Transverse colon (tissue), 4 donors: ENCODE results near the gene DDB1. TPM values are rescaled to one million over a fixed set of nuclear protein-coding genes. Genes with fewer than 3 reads are reported as not detected.

Experiments
- DNase-seq: peaks from one replicate; pipeline ENCODE4 v3.0.0-alpha.2; 2019
- H3K27ac ChIP-seq, 4 donors: fragments of 200-600 bp; sonication (generic); 2 replicates each; pipeline ENCODE4 v1.5.1; 2016 to 2018; ENCODE audit warnings: inconsistent platforms in 4 of 4
- H3K27me3 ChIP-seq: fragments of 200-600 bp; sonication (generic); 2 replicates; pipeline ENCODE4 v1.5.1; 2017; ENCODE audit warnings: inconsistent platforms
- H3K36me3 ChIP-seq, 4 donors: fragments of 200-600 bp; sonication (generic); 2 replicates each; pipeline ENCODE4 v1.5.1; 2017 to 2019; ENCODE audit warnings: inconsistent platforms in 4 of 4
- H3K4me1 ChIP-seq, 4 donors: fragments of 200-600 bp; sonication (generic); 2 replicates each; pipeline ENCODE4 v1.5.1; 2017 to 2020; ENCODE audit warnings: inconsistent platforms in 4 of 4
- H3K4me3 ChIP-seq, 4 donors: fragments of 200-600 bp; sonication (generic); 1 replicate in 1 of 4; 2 replicates in 3 of 4; pipeline versions ENCODE4 v1.5.1 to v1.6.1; 2017 to 2019; ENCODE audit warnings: inconsistent platforms in 4 of 4
- H3K9me3 ChIP-seq, 2 donors: fragments of 200-600 bp; sonication (generic); 2 replicates each; pipeline ENCODE4 v1.5.1; 2017 to 2019; ENCODE audit warnings: inconsistent platforms in 2 of 2
- EP300 ChIP-seq: sonication (generic); formaldehyde crosslinking; IDR thresholded peaks from one replicate; pipeline ENCODE4 v1.6.1; 2017; ENCODE audit warnings: antibody characterized with exemption, low read depth
- POLR2A ChIP-seq: fragments of 450-650 bp; IDR thresholded peaks from one replicate; pipeline ENCODE4 v1.6.1; 2016; ENCODE audit warnings: antibody characterized with exemption, mild to moderate bottlenecking, moderate library complexity
- POLR2AphosphoS5 ChIP-seq, 3 donors: sonication (generic); formaldehyde crosslinking; IDR thresholded peaks; one replicate each; pipeline ENCODE4 v1.6.1; 2016; ENCODE audit warnings: antibody characterized with exemption in 3 of 3
- WGBS, 2 donors: methylation state at CpG; one replicate each; pipeline ENCODE4 v1.1.5; 2018; ENCODE audit warnings: low coverage in 1 of 2; 5-methylcytosine and 5-hydroxymethylcytosine counted together
- in situ Hi-C, 4 donors: fragments of 200-750 bp; cut with MboI; loops; one replicate each; pipeline versions ENCODE4 v1.15.0 to v1.15.1; 2017; ENCODE audit warnings: low sequenced_read_pairs in 3 of 4, low pct_ligation_motif_present in 1 of 4, low pct_unique_long_range_greater_than_20kb in 1 of 4
- intact Hi-C: fragments of 100-400 bp; cut with DNase I; formaldehyde crosslinking; loops from one replicate; pipeline ENCODE4 v1.15.1; 2023; ENCODE audit warnings: low total_unique reads
- total RNA-seq, 4 donors: library from RNA; depleted of rRNA; stranded (reverse); fragments of >200 nt; gene quantifications; one replicate each; pipeline ENCODE4 v1.1.0, GENCODE V29; 2016
- TF ChIP-seq, protein P1 (sequence below), 5 experiments: fragments of 200-600 bp in 3 of 5; fragments of 450-650 bp in 2 of 5; sonication (generic) in 3 of 5; IDR thresholded peaks; 1 replicate in 2 of 5; 2 replicates in 3 of 5; pipeline ENCODE4 v1.5.1; 2016 to 2017; ENCODE audit warnings: antibody characterized with exemption in 5 of 5, inconsistent platforms in 3 of 5, mild to moderate bottlenecking in 2 of 5, moderate library complexity in 1 of 5

DDB1 gene
- total RNA-seq: 100 to 1,000 TPM; 105 to 127 (median 123) TPM

GRCh38 chr11:61332797-61333549, at the start of gene DDB1, which contains the start of gene TKFC:
Gene DDB1 (minus strand): TSS chr11:61333105. CDS start chr11:61332968, 137 bp downstream.
Gene TKFC (plus strand): TSS chr11:61333228. CDS start chr11:61334729, 1,501 bp downstream.
- H3K36me3 ChIP-seq: peaks cover 0 to 18% (median 5%) of the 10 kb centered on the region in 4 donors
- WGBS, 2 donors: 1% methylated on average over 37 of the region's 81 CpGs; no CpG with 5 or more reads in 1 of the 2 donors
- intact Hi-C loops: no loop called here

GRCh38 chr11:61380884-61381283, 48.0 kb upstream of the DDB1 start:
- Histone ChIP-seq H3K4me3 (no peak overlapping the region), H3K36me3 (no peaks in the 10 kb centered on the region), H3K27ac (peak overlapping the region in 3 of 4 donors; percentile 67 to 75 (median 71)), H3K9me3 (no peaks in the 10 kb centered on the region), H3K27me3 (no peaks in the 10 kb centered on the region), H3K4me1 (peaks cover 0 to 31% (median 7%) of the 10 kb centered on the region in 4 donors)
- TF ChIP-seq EP300 (peak; percentile 21), POLR2A (no peak)
- 56 to 65% methylated on average over 9 of the region's 9 CpGs for WGBS, 2 donors
- intact Hi-C loops (no loop called here), in situ Hi-C loops (loop anchor here in 3 of 4 donors (10.0 to 25.0 kb wide), 2 partner anchors 46 to 119 kb away; partner anchors contain the start of genes DDB1 (in 2 of the 3) and TKFC (in 2 of the 3))
- no peak for DNase-seq

More at GRCh38 chr11:61332797-61333549, at the start of gene DDB1, which contains the start of gene TKFC:
- H3K4me1 ChIP-seq: peaks cover 16 to 40% (median 25%) of the 10 kb centered on the region in 4 donors
- in situ Hi-C loops: loop anchor here in 2 of 4 donors (10.0 to 25.0 kb wide), 2 partner anchors 52 to 496 kb away; partner anchors contain the start of gene CCDC86 (in 1 of the 2)
- H3K27me3 ChIP-seq: no peaks in the 10 kb centered on the region
- H3K9me3 ChIP-seq: no peaks in the 10 kb centered on the region
- peak within 1 kb of the TSS; percentile 91 to 97 (median 96) for H3K27ac ChIP-seq
- DNase-seq: peak; percentile 97
- H3K4me3 ChIP-seq: peak within 1 kb of the TSS; percentile 76 to 99 (median 97)
- TF ChIP-seq, protein P1, sequence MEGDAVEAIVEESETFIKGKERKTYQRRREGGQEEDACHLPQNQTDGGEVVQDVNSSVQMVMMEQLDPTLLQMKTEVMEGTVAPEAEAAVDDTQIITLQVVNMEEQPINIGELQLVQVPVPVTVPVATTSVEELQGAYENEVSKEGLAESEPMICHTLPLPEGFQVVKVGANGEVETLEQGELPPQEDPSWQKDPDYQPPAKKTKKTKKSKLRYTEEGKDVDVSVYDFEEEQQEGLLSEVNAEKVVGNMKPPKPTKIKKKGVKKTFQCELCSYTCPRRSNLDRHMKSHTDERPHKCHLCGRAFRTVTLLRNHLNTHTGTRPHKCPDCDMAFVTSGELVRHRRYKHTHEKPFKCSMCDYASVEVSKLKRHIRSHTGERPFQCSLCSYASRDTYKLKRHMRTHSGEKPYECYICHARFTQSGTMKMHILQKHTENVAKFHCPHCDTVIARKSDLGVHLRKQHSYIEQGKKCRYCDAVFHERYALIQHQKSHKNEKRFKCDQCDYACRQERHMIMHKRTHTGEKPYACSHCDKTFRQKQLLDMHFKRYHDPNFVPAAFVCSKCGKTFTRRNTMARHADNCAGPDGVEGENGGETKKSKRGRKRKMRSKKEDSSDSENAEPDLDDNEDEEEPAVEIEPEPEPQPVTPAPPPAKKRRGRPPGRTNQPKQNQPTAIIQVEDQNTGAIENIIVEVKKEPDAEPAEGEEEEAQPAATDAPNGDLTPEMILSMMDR (IDR thresholded peaks at IDR 0.05): no peak
- peak; percentile 76 for TF ChIP-seq POLR2A
- TF ChIP-seq EP300: no peak
- TF ChIP-seq POLR2AphosphoS5 (IDR thresholded peaks at IDR 0.05): peak; percentile 77 to 90 (median 87)

- Histone ChIP-seq H3K27ac (peak overlapping the region; percentile 26 to 67 (median 54)), H3K27me3 (no peaks in the 10 kb centered on the region), H3K4me1 (peaks cover 0 to 25% (median 5%) of the 10 kb centered on the region in 4 donors), H3K36me3 (no peaks in the 10 kb centered on the region), H3K4me3 (no peak overlapping the region), H3K9me3 (no peaks in the 10 kb centered on the region)
- WGBS, 2 donors: 78% methylated on average over 5 of the region's 5 CpGs; no CpG with 5 or more reads in 1 of the 2 donors
- no peak for DNase-seq
- in situ Hi-C loops (loop anchor here in 1 of 4 donors (25.0 kb wide), 1 partner anchor 117 kb away; no protein-coding TSS in a partner anchor), intact Hi-C loops (no loop called here)
- TF ChIP-seq POLR2A (no peak), POLR2AphosphoS5 (IDR thresholded peaks at IDR 0.05) (peak in 2 of 3 donors; percentile 23 to 57)
Observed at GRCh38 chr11:61378713-61379313, 45.9 kb upstream of the DDB1 start.

- H3K27ac ChIP-seq: no peak overlapping the region
- H3K4me1 ChIP-seq: peaks cover 0 to 25% (median 3%) of the 10 kb centered on the region in 4 donors
- 84 to 92% methylated on average over 5 to 6 of the region's 6 CpGs for WGBS, 2 donors
- H3K27me3 ChIP-seq: no peaks in the 10 kb centered on the region
- in situ Hi-C loops (loop anchor here in 1 of 4 donors (25.0 kb wide), 1 partner anchor 115 kb away; no protein-coding TSS in a partner anchor), intact Hi-C loops (no loop called here)
- no peaks in the 10 kb centered on the region for H3K36me3 ChIP-seq
- no peak overlapping the region for H3K4me3 ChIP-seq
- no peak for DNase-seq
- no peaks in the 10 kb centered on the region for H3K9me3 ChIP-seq
- TF ChIP-seq, protein P1 (IDR thresholded peaks at IDR 0.05): no peak
- TF ChIP-seq POLR2AphosphoS5 (IDR thresholded peaks at IDR 0.05): no peak
- TF ChIP-seq POLR2A: no peak
- no peak for TF ChIP-seq EP300
Observed at GRCh38 chr11:61377461-61378160, 44.7 kb upstream of the DDB1 start.
